GM21390 (cell line): ENCODE results near the gene PMAIP1.

ENCODE experiments used
- ATAC-seq: cut with Tn5 transposase; IDR thresholded peaks from one replicate; pipeline ENCODE4 v1.9.1; 2021; ENCODE audit not compliant: unreplicated experiment

PMAIP1 gene

DNA sequence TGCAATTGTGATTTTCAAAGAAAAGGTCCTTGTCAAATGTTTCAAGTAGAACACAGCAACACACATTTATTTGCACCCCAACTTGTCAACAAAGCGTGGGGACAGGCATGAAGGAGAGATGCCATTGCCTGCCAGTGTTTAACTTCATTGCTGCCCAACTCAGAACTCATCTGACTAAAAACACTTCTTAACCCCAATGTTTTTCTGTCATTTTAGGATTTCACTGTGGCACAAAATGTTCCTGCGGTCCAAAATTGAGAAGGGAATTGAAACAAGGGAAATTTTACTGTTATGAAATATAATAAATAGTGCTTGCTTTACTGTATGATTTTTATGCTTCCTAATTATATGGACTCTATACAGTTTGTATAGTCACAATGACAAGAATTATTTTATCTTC, 45.7 kb downstream of the PMAIP1 start:
- ATAC-seq: no peak

DNA sequence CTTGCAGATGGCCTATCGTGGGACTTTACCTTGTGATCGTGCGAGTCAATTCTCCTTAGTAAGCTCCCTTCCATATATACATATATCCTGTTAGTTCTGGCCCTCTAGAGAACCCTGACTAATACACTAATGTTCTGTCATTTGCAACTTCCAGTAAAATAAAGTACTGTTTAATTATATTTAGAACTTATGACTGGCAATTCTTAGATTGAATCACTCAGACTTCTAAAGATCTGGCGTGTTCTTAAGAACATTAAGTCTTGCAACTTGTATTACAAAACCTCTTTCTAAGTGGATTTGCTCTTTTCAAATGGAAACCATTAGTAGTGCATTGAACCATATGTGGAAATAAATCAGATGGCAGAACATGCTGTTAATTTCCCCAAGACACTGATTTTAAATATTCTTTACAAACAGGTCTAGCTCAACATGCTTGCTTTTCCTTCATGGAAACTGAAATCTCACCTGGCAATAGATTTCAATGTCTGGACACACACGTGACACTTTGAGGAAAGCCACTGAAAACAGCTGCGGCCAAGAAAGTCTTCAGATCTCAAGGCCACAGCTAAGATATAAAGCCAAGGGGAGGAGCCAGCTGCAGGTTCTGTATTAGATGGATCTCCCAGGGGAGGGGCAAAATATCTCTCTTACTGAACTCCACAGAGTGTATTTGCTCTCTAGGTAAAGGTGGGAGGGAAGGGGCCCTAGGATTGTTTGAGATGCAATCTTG, 50.6 kb downstream of the PMAIP1 start:
- no peak for ATAC-seq

GRCh38 chr18:59951591-59951990, 51.8 kb downstream of the PMAIP1 start:
- no peak for ATAC-seq

- ATAC-seq: no peak
Observed at GRCh38 chr18:59952283-59953007, 52.6 kb downstream of the PMAIP1 start.
